NCI-H1092 treated with DMSO at 0.1 percent for 48 hours (cell line): ENCODE data around the gene ZBTB20.

Source experiments
- DNase-seq: peaks from one replicate; lab custom pipeline; 2025; lab: John Stamatoyannopoulos, UW

Gene ZBTB20

DNA sequence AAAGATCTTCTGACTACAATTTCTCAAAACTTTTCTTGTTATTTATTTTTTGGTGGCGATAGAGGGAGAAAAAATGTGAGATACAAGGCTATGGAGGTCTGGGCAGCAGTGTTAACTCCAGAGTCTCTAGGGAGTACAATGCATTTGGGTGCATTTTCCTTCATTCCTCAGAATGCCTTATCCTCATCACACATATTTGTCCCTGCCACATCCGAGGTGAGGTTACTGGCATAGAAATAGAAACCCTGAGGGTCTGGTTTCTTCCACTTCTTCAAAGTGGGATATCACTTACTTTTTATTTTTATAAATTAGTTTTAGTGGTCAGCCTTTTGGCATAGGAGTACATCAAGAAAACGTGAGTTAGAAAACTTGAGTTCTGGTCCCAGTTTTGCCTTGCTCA lies 702.9 kb downstream of the ZBTB20 start:
- DNase-seq, result no peak

DNA sequence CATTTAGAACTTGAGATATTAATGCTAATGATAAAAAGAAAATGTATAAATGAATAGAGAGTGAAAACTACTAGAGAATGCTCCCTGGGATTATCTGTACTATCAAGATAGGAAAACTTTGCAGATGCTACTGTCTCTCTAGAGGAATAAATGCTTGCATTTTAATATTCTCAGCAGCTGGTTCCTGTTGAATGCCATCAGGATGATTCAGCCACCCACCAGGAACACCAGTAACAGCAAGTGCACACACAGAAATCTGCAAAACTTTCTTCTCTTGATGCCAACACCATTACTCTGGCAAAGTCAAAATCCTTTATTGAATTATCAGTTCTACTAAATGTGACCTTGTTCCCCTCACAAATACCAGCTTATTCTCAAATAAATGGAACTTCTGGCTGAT lies 704.8 kb downstream of the ZBTB20 start:
- no peak for DNase-seq

DNA sequence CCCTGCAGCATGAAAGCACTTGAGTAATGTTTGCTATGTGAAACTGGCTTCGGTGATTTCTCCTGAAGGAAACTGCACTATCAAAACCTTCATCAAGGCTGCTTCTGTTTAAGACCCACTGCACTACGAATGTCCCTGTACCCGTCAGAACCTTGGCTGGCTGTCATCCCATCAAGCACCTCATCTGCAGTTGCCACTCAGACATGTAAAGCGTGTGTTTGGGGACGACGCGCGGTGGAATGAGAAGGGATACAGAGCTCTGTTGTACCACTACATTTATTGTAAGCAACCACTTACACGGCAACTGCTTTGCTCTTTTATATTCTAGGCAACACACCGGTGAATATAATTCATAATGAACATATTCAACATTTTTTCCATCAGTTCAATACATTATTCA lies 705.7 kb downstream of the ZBTB20 start:
- DNase-seq, result peak; percentile 18

DNA sequence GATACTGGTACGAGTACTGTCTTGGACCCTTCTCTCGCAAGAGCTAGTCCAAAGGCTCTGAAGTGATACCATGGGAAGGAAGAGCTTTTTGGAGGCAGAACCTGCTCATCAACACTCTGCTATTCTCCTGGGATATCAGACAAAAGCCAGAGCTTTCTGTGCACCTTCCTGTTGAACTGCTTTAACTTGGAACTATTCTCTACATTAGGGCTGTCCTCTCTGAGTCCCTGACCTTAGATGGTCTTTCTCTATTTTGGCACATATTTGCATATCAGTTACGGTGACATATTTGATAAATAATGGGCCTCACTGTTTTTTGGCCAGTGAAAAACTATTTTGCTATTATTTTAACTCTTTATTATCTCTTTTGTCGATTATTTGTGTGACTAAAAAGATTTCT lies 706.4 kb downstream of the ZBTB20 start:
- no peak for DNase-seq

DNA sequence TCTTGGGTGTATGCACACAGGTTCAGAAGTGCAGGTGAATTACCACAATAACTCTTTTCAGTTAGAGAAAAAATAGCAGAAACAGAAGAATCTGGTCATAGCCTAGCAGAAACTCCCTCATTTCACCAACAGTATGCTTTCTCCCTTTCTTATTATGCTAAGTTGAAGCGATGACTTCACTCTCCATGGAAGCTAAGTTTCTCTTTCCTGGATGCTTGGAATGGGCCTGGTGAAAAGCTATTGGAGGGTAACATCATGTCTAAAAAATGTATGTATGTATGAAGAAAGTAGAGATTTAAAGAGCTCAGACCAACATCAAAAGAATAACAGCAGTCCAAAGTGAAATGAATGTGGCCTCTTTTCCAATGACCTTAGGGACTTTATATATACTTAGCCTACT lies 707.8 kb downstream of the ZBTB20 start:
- DNase-seq, result no peak

DNA sequence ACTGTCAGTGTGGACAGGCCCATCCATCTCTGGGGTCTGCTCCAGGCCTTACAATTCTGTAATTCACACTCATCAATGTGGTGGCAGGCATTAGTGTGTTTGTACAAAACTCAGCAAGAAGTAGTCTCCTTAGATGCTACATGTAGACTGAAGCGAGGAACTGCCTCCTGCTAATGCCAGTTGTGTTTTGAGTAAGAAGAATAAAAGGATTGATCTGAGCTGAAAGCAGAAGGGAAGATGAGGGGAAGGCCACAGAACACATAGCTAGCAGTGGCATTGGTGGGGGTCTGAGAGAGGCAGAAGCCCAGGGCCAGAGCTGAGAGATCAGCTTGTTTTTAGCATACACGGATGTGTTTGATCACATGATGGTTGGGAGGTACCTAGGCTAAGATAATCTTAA lies 709.2 kb downstream of the ZBTB20 start:
- DNase-seq, result no peak

DNA sequence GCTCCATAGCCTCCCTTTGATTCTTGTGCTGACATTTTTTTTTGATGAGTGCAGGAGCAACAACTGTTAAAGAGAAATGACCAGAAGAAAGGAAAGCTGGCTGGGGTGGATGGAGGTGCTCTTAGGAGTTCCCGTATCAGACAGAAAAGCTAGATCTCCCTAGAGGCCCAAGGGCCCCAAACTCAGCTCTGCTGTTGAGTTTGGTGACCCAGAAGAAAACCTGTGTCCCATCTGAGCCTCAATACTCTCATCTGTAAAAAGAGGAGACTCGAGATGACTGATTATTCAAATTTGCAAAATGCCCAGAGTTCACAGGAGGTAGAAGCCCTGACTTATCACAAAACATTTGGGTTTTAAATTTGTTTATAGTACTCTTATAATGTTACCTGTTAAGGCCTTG lies 710.9 kb downstream of the ZBTB20 start:
- DNase-seq, result no peak

DNA sequence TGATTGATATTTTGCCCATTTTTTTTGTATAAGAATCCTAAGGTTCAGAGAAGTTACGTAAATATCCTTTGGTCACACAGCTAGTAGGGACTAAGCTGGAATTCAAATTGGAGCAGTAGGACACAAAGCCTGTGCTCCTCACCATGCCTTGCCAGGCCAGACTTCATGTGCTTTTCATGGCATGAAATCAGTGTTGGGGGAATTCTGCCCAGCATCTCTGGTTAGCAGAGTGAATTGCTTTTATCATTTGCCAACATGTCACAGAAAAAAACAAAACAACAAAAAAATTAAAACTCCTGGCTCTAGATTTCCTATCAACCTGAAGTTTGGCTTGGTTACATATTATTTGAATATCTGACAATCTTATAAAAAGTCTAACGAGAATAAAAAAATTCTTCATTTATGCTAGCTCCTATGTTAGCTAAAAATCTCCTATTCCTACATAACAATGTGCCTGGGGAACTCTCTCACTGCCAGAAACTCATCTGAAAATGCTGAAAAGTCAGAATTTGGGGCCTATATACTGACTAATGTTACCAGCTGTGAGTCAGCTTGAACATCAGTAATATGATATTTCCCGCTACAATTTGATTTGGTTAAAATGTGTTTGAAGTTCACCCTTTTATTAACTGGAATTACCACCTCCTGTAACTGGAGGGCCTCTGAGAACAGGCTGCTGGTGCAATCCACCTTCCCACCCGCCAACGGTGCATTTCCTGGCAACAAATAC lies 711.5 kb downstream of the ZBTB20 start:
- DNase-seq, result no peak

DNA sequence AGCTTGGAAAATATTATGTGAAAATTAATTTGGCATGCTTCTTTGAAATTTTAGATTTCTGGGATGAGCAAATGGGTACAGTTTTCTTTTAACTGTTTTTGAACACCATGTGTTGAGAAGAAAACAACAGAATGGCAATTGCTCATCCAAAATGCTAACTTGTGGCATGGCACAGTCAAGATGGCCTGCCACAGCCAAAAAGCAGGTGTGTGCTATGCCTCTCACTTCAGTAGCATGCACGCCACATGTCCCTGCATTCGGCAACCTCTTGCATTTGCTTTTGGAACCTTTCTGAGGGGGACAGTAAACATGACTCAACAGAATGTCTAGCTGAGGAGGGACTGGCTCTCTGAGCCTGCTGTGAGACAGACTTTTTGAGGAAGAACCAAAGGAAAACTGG lies 714.8 kb downstream of the ZBTB20 start:
- DNase-seq, result no peak

DNA sequence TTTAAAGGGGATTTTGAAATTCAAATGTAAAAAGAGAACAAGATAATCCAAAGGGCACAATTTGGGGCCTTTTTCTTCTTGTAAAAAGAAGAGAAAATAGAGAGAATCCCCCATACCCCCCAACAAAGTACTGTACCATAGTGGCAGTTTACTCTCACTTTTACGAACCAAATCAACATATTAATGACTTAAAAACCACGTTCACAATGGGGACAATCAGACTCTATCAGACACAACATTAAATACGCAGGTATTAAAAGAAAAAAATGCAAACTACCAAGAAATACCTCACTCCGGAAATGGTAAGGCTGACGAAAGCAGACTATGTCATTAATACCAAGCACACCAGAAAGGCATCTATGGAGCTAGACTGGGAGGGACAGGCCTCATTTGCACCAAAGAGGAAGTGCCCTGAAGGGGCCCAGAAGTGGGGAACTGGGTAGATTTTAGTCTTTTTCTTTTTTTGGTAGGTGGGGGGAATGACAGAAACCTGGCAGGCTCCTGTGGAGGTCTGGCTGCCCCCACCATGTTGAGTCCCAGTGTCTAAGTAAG lies 719.0 kb downstream of the ZBTB20 start:
- no peak for DNase-seq

DNA sequence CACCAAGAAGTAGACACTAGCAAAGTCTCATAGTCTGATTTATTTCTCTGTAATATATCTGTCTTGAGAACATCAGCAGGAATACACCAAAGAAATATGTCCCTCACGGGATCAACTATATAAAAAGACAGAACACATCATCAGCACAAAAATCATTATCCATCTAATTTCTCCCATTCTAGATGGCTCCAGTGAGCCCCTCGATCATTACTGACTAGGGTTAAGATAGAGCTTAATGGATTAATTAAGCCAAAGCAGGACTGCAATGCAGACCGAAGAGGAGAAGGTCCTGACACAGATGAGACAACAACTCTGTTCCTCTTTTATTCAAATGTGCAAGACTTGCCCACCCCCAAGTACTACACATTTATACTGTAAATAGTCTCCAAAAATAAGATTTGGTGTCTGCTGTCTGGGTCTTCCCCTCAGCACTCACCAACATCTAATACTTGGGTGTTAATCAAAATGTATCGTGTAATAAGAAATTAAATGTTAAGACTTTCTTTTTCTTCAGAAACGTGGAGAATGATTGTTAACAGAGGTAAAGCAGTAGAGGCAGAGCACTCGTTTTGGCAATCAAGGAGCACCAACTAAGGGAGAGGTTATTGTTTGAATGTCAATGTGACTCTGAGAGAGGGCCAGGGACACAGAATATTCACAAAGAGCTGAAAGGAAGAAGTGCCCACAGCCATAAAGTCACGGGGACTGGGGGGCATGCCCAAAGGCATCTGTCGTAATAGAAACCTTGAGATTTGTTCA lies 719.6 kb downstream of the ZBTB20 start:
- no peak for DNase-seq

DNA sequence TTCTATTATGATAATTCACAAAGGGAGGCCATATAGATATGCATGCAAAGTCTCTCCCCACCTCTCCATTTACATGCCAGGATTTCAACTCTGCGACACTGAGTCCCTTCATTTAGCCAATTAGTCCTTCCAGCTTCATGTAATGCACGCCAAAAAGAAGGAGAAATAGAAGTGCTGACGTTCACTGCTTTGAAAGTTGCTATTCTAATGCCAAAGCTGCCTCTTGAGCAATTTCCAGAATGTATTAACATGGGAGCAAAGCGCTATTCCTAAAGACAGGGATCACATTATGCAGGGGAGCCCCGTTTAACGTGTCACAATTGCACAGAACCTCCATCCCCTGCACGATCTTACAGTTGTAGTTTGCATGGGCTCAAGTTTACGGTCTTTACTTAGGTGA lies 722.8 kb downstream of the ZBTB20 start:
- no peak for DNase-seq

DNA sequence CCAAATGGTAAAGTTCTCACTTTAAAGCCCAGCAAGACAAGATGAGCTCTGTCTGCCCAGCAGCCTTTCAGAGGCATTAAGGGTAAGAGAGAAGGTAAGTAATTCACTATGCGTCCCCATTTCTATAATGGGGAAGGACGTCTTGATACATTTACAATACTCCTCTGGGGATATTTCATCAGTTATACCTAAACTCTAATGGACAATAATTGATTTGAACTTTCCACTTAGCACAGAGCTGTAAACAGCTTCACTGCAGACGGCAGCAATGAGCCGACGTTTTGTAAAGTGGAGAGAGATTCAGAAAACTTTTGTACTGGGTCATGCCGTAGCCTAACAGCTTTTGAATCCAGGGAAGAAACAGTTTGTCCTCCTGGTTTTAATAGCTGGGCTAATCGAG lies 725.9 kb downstream of the ZBTB20 start:
- no peak for DNase-seq

DNA sequence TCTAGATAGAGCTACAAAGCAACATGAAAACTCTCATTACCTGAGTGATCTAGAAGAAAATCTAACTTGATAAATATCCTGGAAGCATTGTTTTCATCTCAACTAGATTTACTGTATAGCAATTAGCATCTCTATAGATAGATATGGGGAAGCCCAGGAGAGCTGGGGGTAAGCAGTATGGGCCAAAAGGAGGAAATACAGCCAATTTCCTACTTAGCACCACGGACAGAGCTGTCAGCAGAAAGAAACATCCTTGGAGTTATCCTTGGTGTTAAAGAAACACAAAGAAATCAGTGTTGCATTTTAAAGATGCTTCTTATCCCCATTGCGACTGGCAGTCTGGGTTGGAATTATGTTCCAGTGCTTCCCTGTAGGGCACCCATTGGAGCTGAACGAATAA lies 727.0 kb downstream of the ZBTB20 start:
- DNase-seq, result no peak

DNA sequence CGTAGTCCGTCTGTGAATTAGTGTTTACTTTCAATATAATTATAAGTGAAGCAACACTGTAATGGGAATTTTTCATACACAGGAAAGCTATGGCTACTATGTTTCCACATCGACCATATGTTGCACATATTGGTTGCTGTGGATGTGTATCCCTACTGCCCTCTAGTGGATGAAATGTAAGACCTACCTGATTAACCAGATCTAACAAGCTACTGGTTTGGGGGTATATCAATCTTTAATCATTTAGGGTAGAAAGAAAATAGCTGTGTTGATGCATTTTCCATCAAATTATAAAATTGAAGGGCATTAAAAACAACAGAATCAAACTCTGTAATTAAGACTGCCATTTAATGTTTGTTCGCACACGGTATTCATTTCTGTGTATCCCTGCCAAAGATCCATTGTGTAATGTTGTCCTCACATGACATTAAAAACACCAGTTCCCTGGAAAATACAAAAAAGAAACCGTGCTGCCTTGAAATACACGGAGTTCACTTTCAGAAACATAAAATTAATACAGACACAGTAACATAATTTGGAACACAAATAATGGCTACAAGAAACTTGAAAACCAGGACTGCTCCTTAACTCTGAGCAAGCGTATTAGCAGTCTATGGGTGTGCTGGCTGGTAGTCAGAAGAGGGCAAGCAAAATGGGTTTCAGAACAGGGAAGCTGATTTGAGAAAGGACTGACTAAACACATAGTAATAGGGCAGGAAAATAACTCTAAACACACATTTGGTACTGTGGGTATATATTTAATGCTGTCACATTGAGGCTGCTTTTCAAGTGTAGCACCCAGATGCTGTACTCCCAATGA lies 728.2 kb downstream of the ZBTB20 start:
- peak; percentile 89 for DNase-seq

DNA sequence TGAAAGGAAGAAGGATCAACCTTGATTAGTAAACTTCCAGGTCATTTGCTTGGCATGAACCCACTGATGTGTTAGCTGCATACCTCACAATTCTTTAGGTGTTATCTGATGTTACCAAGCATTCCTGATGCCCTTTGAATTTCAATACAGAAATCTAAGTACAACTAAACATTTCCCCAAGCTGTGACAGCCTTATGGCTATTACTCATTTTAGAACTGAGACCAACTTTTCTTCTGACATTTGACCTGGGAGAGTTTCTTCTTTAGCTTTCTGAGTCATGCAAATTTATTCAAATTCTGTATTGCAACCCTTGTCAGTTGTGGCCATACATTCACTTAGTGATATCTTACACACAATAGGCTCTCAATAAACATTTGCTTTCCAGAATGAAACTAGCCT lies 729.0 kb downstream of the ZBTB20 start:
- DNase-seq, result no peak

DNA sequence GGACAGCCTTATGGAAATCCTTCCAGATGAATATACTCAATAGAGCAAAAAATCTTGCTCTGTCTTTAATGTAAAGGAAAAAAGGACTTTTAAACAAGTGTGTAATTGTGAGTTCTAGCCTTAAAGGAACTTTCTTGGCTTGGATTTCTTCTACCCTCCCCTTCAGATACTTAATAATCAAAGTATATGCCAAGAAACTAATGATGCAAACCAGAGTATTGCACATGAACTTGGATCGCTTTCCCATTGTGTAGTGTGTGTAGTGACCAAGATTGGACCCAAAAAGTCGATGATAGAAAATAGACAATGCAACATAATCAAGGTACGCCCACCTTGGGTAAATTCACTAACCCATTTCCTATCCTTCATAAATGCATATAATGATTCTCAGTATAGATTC lies 729.4 kb downstream of the ZBTB20 start:
- no peak for DNase-seq

DNA sequence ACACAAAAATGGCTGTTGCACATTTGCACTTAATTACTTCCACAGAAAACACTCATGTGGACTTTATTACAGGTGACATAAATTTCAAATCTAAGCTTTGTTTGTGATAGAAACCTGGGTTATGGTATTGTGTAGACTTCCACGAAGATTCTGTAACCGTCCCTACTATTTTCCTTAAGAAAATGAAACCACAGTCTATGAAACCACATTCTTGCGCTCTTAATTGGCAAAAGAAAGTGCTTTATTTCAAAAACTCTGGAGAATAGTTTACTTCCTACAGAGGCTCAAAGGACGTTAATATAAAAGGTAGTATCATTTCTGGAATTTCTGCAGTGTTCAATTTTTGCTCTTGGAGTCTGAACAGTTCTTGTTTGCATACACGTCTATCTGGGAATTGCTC lies 729.8 kb downstream of the ZBTB20 start:
- no peak for DNase-seq

DNA sequence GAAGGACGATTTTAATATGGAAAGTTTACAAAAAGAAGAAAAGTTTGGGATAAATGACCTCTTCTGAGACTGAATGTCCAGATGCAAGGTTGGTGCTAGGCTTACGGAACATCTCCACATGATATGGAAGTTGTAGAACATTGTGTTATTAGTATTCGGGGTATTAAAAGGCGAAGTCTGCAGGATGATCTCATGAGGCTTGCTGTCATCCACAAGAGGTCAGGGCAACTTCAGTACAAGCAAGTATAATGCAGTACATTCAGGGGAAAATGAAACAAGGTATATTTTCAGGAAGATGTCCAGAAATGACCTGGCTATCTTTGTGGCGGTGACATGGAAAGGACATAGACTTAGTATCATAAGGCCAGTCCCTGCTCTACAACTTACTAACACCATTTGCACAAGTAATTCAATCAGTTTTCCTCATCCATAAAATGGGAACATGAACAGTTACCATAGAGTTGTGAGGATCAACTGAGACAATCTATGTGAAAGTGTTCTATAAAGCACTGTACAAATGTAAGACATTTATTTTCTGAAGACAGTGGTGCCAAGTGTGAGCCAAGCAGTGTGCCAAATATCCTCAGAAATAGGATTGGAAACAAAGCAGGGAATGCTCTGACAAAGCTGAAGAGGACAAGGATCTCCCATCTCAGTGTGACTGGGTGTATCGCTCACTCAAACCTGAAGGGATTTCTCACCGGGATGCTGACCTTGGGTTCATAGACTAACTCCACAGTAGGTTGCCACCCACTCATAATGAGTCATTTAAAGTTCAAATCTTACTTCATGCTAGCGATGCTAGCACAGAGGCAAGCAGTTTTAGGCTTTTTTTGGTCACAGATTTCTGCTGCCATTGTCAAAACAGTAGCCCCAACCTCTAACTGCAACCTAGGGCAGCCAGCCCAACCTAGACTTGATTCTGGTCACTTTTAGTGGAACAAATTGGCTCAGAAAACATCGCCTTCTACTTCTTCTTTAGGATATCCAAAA lies 735.0 kb downstream of the ZBTB20 start:
- no peak for DNase-seq

DNA sequence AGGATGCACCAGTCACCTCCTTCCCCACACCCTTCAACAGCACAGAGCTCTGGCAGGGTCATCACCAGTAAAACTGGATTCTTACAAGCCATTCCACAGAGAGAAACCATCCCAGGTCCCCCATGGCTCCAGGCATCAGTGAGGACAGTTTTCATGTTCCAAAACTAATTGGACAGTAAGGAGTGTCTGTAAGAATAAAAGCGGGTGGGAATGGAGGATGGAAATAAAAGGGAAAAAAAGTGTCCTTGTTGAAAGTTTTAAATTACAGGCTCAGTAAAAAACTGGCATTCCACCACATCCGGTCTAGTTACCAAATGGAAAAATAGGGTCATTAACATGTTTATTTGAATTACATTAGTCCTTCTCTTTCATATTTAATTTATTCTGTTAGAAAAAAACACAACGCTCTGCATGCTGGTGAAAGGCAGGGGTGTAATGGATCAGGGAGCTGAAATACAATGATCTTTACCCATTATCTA lies 735.9 kb downstream of the ZBTB20 start:
- no peak for DNase-seq
